GM19452 (cell line): ENCODE results near the gene MLLT1.

Experiments used
- ATAC-seq: cut with Tn5 transposase; IDR thresholded peaks from one replicate; pipeline ENCODE4 v1.9.1; 2021; ENCODE audit not compliant: unreplicated experiment

MLLT1 gene

DNA sequence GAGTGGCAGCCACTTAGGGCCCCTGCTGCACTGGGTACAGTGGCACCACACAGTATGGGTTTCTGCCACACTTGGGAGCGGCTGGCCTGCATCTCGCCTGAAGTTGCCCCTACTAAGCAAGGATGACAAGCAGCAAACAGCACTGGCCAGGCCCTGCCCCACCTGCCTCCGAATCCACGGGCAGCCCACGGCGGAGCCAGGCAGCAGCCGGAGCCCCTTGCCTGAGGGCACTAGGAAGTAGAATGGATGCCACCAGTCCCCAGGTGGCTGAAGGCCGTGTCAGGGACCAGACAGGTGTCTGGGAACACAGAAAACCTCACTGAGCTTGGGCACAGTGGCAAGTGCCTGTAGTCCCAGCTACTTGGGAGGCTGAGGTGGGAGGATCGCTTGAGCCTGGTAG lies 19.4 kb downstream of the MLLT1 start:
- no peak for ATAC-seq

DNA sequence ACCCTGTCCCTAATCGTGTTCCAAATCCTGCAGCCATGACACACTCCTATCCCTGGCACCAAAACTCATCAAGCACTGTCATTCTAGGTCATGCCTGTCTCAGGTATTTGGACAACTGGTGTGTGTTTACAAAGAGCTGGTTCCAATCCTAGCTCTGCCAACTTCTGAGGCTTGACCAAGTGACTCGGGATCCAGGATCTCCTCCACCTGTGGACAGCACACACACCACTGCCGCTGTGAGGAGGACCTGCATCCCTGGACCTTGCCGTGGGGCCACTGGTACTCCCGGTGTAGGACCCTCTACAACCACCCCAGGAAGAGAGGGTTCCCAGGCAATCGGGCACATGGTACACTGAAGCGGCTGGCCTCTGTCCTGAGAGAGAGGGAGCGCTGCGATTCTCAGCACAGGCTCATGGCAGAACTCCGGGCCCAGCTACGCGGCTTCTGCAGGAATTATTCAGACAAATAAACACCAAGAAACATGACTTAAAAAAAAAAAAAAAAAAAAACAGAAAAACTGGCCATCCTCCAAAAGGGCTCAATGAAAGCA lies 20.4 kb downstream of the MLLT1 start:
- ATAC-seq: no peak

DNA sequence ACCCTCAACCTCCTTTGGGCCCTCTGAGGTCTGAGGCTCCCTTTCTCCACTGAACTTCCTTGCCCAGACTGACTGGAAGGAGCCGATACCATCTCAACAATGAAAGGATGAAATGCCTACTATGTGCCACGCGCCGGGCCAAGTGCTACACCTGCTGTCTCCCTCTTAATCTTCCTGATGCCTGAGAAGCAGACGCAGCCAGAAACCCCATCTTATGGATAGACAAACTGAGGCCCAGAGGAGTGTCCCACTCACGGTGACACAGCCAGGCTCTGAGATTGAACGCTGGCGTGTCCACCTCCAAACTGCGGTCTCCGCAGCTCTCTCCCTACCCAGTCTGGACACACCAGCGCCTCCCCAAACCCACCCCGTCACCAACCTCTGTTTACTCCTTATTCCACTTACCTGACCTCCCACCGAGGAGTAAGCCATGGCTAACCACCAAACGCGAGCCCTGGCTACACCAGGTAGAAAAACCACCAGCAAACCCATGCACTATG lies 20.9 kb downstream of the MLLT1 start:
- no peak for ATAC-seq

DNA sequence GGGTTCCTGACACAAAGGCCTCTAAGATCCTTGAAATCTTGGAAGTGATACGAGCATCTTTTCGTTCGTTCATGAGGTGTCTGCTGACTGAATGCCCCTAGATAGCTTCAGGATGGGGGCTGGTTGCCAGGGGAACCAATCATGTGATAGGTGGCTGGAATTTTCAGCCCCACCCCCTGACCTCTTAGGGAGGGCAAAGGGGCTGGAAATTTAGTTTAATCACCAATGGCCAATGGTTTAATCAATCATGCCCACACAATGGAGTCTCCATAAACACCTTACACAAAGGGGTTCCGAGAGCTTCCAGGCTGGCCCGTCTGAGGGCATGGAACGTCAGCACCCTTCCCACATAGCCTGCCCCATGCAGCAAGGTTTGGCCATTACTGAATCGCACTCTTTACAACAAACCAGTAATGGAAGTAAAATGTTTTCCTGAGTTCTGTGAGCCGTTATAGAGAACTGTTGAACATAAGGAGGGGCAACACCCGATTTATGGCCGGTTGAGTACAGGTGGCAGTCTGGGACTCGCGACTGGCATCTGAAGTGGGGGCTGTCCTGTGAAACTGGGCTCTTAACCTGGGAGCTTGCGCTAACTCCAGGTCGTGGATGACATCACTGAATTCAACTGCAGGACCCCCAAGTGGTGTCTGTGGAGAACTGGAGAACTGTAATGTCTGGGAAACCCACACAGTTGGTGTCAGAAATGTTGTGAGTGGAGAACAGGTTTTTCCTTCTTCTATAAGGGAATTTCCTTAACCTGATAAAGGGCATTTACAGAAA lies 25.6 kb downstream of the MLLT1 start:
- ATAC-seq: no peak

DNA sequence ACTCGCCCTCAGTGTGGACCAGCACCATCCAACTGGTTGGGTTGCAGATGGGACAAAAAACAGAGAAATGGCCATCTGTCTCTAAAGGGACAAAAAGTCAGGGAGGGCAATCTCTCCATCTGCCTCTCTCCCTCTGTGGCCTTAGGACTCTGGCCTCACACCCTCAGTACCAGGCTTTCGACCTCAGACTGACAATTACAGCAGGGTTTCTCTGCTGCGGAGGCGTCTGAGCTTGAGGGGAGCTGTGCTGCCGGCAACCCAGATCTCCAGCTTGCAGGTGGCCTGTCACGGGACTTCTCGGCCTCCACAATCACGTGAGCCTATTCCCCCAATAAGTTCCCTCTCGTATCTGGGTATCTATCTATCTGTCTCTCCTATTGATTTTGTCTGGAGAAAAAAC lies 27.7 kb downstream of the MLLT1 start:
- ATAC-seq: no peak

DNA sequence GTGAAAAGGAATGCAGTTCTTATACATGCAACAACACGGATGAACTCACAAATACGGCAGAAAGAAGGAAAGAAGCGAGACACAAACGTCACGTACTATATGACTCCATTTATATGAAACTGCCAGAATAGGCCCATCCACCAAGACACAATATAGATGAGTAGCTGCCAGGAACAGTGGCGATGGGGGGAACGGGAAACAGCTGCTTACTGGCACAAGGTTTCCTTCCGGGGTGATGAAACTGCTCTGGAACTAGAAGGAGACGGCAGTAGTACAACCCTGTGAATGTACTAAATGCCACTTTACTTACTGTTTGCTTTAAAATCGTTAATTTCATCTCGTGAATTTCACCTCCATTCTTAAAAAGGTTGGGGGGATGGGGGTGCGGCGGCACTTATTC lies 28.9 kb downstream of the MLLT1 start:
- ATAC-seq: no peak

DNA sequence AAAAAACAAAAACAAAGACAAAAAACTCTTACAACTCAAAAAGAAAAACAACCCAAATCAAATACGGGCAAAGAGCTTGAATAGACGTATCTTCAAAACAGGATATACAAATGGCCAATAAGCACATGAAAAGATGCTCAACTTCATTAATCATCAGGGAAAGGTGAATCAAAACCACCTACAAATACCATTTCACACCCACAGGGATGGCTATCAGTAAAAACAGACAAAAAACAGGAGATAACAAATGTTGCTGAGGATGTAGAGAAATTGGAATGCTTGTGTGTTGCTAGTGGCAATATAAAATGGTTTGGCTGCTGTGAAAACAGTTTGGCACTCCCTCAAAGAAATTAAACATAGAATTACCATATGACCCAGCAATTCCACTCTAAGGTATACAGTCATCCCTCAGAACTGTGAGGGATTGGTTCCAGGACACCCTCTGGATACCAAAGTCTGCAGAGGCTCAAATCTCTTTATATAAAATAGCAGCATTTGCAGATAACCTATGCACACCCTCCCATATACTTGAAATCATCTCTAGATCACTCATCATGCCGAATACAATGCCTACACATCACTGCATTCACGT lies 29.7 kb downstream of the MLLT1 start:
- ATAC-seq: no peak

DNA sequence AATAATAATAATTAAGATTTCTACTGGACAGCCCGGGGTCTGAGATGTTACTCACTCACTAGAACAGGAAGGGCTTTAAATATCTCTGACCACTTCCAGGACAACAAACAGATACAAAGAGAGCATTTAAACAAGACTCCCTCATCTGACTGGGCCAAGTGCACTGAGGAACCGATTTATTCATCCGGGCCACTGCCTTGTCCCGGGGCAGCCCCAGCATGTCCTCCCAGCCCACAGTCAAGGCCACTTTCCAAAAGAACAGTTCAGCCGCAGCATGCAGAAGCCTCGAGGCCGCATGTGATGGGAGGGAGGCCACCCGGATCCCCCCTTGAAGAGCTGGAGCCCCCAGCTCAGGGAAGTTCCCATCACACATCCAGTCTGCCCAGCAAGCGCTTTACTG lies 30.5 kb downstream of the MLLT1 start:
- ATAC-seq: no peak

DNA sequence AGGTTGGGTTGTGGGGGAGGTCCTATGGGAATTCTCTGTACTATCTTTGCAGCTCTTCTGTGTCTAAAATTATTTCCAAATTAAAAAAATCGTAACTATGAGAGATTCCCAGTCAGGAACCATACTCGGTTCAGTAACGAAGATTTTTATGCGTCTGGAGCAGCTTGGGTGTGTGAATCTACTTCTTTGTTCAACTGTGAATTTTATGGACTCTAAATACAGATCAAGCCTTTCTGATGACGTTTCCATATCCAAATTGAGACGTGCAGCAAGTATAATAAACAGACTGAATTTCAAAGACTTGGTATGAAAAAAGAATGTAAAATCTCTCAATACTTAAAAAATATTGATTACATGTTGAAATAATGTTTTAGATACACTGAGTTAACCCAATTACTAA lies 30.9 kb downstream of the MLLT1 start:
- ATAC-seq: no peak

DNA sequence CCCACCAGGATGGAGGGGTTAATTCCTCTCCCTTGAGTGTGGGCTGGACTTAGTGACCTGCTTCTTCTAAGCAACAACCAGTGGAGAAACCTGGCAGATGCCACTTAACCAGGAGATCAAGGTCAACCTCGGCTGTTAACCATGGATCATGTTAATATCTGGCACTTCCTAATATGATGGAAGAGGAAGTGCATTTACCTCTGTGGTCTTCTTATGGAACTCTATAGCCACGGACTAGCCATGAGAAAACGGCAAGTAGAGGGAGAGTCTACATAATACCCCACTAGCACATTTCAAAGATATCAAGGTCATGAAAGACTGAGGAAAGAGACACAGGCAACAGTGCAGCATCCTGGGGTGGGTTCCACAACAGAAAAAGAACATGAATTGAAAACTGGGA lies 31.4 kb downstream of the MLLT1 start:
- no peak for ATAC-seq

DNA sequence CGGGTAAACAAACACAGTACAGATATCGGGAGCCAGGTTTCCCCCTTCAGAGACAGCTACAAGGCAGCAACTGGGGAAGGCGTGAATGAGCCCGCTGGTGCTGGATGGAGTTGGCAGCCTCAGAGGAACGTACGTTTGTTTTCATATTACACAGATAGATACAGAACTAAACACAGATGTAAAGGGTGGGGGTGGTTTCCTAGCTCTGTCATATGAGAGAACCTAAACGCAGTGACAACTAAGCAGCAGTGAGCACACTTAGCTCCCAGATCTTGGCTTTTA lies 32.8 kb downstream of the MLLT1 start:
- ATAC-seq: no peak

DNA sequence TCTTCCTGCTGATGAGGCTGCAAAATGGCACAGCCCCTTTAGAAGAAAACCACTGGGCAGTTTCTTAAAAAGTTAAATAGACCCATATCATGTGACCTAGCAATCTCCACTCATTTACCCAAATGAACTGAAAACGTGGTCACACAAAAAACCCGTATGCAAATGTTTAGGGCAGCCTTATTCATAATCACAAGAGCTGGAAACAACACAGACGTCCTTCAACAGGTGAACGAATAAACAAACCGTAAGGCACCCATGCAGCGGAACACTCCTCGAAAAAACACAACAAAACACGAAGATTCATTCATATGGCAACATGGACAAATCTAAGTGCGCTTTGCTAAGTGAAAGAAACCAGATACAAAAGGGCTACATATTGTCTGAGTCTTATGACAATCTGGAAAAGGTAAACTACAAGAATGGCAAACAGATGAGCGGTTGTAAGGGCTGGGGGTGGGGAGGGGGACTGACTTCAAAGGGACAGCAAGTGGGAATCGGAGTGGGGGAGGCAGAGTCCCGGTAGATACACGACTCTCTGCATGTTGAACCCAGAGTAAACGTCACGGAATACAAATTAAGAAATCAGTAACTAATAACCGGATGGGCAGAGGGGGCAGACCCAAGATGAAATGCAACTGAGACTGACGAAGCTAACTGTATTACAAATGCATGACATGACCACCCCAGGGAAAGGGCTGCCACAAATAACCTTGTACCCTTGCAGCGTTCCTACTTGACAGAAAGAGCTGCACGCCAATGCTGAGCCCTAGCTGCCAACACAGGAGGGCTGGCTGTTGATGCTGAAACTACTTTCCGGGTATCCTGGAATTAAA lies 33.4 kb downstream of the MLLT1 start:
- no peak for ATAC-seq

DNA sequence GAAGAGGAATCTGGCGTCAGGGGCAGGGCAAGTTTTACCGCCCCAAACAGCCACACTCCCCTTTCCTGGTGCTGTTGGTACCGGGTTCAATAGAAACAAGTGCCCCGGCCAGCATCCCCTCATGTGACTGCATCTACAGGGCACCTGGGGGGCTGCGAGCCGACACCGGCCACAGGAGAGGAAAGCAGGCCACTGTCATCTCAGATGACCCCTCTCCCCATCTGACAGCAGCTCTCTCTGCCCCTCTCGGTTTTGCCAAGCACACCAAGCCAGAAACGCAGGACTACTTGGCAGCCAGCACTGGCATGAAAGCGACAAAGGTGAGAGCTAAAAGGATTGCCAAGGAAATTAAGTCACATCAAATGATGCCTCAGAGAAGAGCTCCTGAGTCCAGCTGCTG lies 37.1 kb downstream of the MLLT1 start:
- no peak for ATAC-seq

DNA sequence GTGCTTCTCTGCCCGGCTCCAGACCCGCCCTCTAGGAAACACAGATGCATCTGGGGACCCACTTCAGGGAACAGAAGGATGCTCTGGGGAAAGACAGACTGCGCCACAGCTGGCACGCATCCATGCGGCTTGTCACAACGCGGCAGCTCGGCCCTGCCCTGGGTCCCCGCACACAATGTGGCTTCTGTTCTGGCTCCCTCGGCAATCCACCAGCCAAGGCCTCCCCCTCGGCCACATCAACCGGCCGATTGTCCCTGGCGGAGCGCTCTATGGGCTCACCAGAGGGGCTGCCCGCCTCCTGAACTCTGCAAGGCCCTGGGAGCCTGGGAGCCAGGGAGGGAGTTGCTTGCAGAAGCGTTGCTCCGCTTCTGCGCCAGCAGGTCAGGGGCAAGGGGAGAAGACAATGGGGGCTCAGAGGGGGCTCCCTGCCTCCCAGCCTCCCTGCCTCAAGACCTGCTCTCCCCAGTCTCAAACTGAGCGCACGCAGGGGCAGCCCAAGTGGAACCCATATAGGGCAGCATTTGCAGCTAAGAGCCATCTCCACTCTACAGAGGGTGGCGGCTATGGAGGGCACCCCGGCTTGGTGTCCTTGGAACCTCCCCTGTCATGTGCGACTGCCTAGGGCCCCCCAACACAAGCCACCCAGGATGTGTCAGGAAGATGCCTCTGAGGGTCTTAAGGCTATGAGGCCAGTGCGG lies 37.9 kb downstream of the MLLT1 start:
- ATAC-seq: no peak

DNA sequence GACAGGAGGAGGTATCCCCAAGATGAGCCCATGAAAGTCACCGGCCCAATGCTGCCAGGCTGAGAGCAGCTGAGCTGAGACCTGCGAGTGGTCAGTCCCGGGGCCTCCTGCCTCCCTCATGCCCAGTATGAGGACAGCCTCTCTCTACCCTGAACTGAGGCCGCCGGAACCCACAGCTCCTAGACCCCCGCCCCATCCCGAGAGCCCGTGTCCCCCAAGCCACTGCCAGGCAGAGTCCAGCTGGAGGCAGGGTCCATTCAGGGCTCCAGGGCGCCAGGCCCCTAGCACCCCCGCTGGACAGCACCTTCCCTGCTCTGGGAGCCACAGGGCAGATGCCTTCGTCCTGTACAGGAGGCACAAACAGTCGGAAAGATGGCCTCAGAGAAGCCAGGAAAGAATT lies 38.7 kb downstream of the MLLT1 start:
- no peak for ATAC-seq

DNA sequence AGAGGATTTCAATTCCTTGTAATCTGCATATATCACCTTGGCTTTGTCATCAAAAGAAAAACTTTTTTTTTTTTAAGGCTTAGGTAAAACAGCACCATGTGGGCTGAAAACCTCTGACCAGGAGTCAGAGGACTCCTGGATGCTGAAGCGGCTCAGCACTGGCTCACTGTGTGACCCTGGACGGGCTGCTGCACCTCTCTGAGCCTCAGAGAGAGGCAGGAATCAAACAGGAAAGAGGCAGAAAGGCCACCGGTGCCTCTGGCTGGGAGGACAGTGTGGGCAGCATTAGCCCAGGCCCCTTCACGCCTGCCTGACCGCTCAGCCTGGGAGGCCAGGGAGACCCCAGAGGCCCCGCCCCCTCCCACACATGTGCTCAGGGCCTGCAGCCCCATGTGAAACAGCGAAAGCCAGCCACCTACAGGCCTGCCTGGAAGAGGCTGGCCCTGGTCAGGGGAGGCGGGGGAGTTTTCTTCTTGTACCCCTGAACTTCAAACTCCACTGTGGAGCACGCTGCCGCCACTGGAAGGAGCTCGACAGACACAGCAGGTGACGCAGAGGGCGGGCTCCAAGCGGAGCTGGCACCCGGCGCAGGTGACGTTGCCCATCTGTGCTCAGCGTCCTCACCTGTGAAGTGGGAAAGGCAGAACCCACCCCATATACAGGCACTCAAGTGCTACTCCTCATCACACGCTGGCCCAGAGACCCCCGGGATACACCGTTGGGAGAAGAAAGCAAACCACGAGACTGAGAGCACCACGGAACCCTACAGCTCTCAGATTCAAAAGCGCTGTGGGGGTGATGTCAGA lies 39.7 kb downstream of the MLLT1 start:
- no peak for ATAC-seq

DNA sequence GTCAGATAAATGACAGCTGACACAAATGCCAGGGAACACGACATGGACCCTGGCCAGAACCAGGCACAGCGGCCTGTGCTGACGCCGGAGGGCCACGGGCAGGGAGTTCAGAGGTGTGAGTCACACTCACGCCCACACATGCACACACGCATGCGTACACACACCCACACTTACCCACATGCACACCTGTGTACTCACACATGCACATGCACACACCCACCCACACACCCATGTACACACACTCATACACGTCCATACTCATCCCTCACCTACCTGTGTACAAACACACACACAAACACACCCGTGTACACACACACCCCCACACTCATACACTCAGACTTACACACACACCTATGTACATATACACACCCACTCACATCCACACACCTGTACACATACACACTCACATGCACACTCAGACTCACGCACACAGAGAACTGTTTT lies 40.4 kb downstream of the MLLT1 start:
- ATAC-seq: no peak

DNA sequence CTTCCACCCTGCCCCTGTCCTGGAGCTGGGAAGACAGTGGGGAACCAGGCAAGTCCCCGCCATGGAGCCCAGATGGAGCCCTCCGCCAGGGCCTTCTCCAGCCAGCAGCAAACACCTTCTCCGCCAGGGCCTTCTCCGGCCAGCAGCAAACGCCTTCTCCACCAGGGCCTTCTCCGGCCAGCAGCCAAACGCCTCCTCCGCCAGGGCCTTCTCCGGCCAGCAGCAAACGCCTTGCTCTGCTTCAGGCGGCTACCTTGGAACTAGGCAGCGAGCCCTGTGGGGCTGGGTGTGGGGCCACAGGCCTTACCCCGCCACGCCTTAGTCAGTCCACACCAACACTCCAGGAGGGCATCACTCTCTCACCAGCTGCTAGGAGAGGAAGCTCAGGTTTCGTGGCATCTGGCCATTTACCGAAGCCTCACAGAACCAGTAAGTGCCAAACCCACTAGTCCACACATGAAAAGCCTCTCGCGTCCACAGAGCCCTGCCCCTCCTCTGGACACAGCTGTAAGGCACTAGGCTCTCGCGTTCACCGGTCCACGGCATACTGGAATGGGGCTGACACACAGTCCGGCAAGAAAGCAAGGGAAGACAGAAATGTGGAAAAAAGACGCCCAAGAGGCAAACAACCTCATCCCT lies 41.0 kb downstream of the MLLT1 start:
- no peak for ATAC-seq

DNA sequence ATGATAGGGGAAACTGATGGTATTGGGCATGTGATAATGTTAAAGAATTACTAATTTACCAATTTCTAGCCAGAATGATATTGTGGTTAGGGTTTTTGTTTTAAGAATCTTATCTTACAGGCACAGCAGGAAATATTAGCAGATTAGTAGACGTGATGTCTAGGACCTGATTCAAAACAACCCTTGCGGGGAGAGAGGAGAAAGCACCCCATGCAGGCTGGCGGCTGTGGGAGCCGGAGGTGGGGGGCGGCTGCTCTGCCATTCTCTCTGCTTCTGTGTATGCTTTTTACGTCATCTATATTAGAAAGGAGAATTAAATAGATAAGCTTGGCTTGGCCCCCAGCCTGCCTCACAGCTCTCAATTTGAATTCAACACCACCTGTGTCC lies 41.5 kb downstream of the MLLT1 start:
- no peak for ATAC-seq
